Osteocyte (in vitro differentiated cells): ENCODE results near the gene SENP2. TPM values are rescaled to one million over a fixed set of nuclear protein-coding genes. Genes with fewer than 3 reads are reported as not detected.
"Not testable (repeated sequence)": the region's sequence is repeated elsewhere in the genome, so short reads cannot be mapped to it uniquely, and the experiment has no call there.

ENCODE experiments used
- DNase-seq: peaks from one replicate; pipeline ENCODE4 v3.0.0; 2021; ENCODE audit warnings: mixed read lengths; ENCODE audit not compliant: unreplicated experiment; ENCODE audit errors: extremely low spot score
- H3K27ac Mint-ChIP-seq: one replicate; pipeline ENCODE4 v1.8.0; 2021; ENCODE audit warnings: mild to moderate bottlenecking, mixed read lengths; ENCODE audit not compliant: unreplicated experiment
- H3K27me3 Mint-ChIP-seq: one replicate; pipeline ENCODE4 v1.8.0; 2021; ENCODE audit warnings: mixed read lengths; ENCODE audit not compliant: unreplicated experiment
- H3K36me3 Mint-ChIP-seq: one replicate; pipeline ENCODE4 v1.8.0; 2021; ENCODE audit warnings: mixed read lengths; ENCODE audit not compliant: unreplicated experiment
- H3K4me1 Mint-ChIP-seq: one replicate; pipeline ENCODE4 v1.8.0; 2021; ENCODE audit warnings: mixed read lengths; ENCODE audit not compliant: unreplicated experiment
- H3K4me3 Mint-ChIP-seq: one replicate; pipeline ENCODE4 v1.8.0; 2021; ENCODE audit warnings: mild to moderate bottlenecking, moderate library complexity, mixed read lengths; ENCODE audit not compliant: unreplicated experiment
- H3K9me3 Mint-ChIP-seq: one replicate; pipeline ENCODE4 v1.8.0; 2021; ENCODE audit warnings: mixed read lengths; ENCODE audit not compliant: unreplicated experiment
- CTCF ChIP-seq: fragments of 200-600 bp; sonication (generic); IDR thresholded peaks from 2 replicates; pipeline ENCODE4 v1.5.0; 2021; ENCODE audit warnings: antibody characterized with exemption, mild to moderate bottlenecking, moderate library complexity
- total RNA-seq: library from RNA; stranded (reverse); gene quantifications from 2 replicates; pipeline ENCODE4 v1.2.1, GENCODE V29; 2021

SENP2 gene
- total RNA-seq, 1 donor from 2014 or later = 42.7 TPM

DNA sequence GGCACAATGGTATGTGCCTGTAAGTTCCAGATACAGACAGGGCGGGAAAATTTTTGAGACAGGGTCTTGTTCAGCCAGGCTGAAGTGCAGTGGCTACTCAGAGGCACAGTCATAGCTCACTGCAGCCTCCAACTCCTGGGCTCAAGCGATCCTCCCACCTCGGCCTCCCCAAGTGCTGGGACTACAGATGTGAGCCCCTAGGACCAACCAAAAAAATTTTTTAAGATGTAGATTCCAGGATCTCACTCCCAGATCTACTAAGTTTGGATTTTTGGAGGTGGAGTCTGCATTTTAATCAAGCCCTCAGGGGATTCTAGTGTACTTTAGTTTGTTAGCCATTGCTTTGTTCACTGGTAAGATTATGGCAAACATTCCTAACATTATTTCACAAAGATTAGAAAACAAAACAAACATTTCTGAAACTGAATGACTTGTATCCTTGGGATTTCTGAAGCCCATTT, 36.4 kb upstream of the SENP2 start:
- Mint-ChIP-seq H3K36me3 (no peaks in the 10 kb centered on the region), H3K4me1 (peaks cover 18% of the 10 kb centered on the region), H3K27me3 (no peaks in the 10 kb centered on the region), H3K9me3 (no peaks in the 10 kb centered on the region), H3K4me3 (no peak overlapping the region), H3K27ac (peak overlapping the region; percentile 39)
- DNase-seq = no peak
- no peak for TF ChIP-seq CTCF

DNA sequence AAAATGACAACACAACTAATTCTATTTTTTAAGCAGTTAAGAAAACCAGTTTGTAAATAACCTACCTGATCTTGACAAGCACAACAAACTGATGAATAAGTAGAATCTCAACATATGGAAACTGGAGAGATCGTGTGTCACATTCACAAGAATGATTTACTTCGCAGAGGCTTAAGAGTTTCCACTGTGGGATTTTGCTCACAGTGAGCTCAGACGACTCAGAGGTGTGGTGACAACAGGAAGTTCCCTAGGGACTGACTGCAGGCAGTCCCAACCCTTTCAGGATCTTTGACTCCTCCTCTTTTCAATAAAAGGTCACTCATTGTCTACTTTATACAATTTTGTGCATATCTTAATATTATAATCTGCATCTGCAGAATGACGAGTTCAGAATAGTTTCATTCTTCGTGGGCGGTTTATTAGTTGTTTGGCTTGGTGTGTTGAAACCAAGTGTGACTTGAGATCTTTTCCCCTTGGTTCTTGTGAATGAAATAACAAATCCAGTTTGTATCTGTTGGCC, 33.7 kb upstream of the SENP2 start, which contains the start of gene LIPH:
TSS of gene LIPH (minus strand) at position 231 of the 520 bp plus-strand sequence. CDS start at position 114, 117 bp downstream.
- no peaks in the 10 kb centered on the region for H3K36me3 Mint-ChIP-seq
- no peak within 1 kb of the TSS for H3K27ac Mint-ChIP-seq
- no peaks in the 10 kb centered on the region for H3K9me3 Mint-ChIP-seq
- DNase-seq = no peak
- H3K4me1 Mint-ChIP-seq = peaks cover 18% of the 10 kb centered on the region
- no peak for TF ChIP-seq CTCF
- no peak within 1 kb of the TSS for H3K4me3 Mint-ChIP-seq
- H3K27me3 Mint-ChIP-seq = no peaks in the 10 kb centered on the region

DNA sequence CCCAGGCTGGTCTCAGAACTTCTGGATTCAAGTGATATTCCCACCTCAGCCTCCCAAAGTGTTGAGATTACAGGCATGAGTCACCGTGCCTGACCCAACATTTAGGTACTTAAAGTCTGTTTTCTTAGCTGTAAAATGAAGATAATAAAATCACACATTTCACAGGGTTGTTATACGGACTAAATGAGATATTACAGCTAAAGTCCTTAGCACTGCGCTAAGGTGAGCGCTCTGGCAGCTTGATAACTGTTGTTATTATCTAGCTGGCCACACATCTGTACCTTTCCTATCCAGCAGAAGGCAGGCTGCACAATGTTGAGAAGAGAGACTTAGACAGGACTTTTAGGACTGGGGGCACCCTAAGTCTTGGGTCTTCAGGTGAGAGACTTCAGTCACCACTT, 31.0 kb upstream of the SENP2 start:
- no peaks in the 10 kb centered on the region for H3K36me3 Mint-ChIP-seq
- peak; percentile 34 for DNase-seq
- no peak overlapping the region for H3K4me3 Mint-ChIP-seq
- H3K9me3 Mint-ChIP-seq = no peaks in the 10 kb centered on the region
- no peak for TF ChIP-seq CTCF
- no peak overlapping the region for H3K27ac Mint-ChIP-seq
- H3K27me3 Mint-ChIP-seq = no peaks in the 10 kb centered on the region
- H3K4me1 Mint-ChIP-seq = peaks cover 9% of the 10 kb centered on the region

- peaks cover 7% of the 10 kb centered on the region for H3K4me1 Mint-ChIP-seq
- H3K27ac Mint-ChIP-seq = no peak overlapping the region
- H3K4me3 Mint-ChIP-seq = no peak overlapping the region
- no peaks in the 10 kb centered on the region for H3K27me3 Mint-ChIP-seq
- no peak for DNase-seq
- no peaks in the 10 kb centered on the region for H3K36me3 Mint-ChIP-seq
- no peaks in the 10 kb centered on the region for H3K9me3 Mint-ChIP-seq
- no peak for TF ChIP-seq CTCF
Observed at GRCh38 chr3:185555860-185556347, 30.2 kb upstream of the SENP2 start.

DNA sequence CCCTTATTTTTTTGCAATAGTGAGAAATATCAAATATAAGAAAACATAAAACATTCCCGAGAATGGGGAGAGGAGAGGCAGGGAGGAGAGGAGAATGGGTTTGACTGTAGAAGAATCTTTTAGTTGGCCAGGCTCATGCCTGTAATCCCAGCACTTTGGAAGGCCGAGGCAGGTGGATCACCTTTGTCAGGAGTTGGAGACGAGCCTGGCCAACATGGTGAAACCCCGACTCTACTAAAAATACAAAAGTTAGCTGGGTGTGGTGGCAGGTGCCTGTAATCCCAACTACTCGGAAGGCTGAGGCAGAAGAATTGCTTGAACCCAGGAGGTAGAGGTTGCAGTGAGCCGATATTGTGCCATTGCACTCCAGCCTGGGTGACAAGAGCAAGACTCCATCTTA, 29.5 kb upstream of the SENP2 start:
- not testable (repeated sequence) for H3K9me3 Mint-ChIP-seq, H3K27ac Mint-ChIP-seq, H3K36me3 Mint-ChIP-seq, H3K4me3 Mint-ChIP-seq, H3K4me1 Mint-ChIP-seq, H3K27me3 Mint-ChIP-seq
- peak; percentile 2 for DNase-seq
